IMR-90 (cell line): ENCODE measurements around the gene ADGRV1. TPM values are rescaled to one million over a fixed set of nuclear protein-coding genes. Genes with fewer than 3 reads are reported as not detected.
A peak's percentile ranks its signal among the peaks of the same experiment; 100 is the strongest.

Source experiments
- ATAC-seq: fragments of 200-7000 bp; cut with Tn5 transposase; 2 replicates; pipeline ENCODE4 v1.9.1; 2020; ENCODE audit warnings: low read depth, mild to moderate bottlenecking, moderate library complexity
- BruUV-seq: library from RNA; stranded (reverse); fragments of 400-500 nt; replicated peaks from 2 replicates; lab custom pipeline; 2021; lab: Mats Ljungman, UMichigan
- CTCF ChIA-PET: fragments of 300-600 bp; formaldehyde crosslinking; extraction: SDS; loops from one replicate; lab custom pipeline; 2021; ENCODE audit warnings: antibody characterized with exemption; lab: Yijun Ruan, JAX
- POLR2A ChIA-PET: fragments of 300-600 bp; sonication (Branson Sonifier 250); formaldehyde crosslinking; loops from one replicate; lab custom pipeline; 2022; ENCODE audit warnings: antibody characterized with exemption; ENCODE audit not compliant: unreplicated experiment; lab: Charles Lee
- DNase-seq: peaks from one replicate; pipeline ENCODE4 v3.0.0; 2013
- H2AFZ ChIP-seq: replicated peaks from 2 replicates; pipeline ENCODE3; 2013; ENCODE audit warnings: low read length, mild to moderate bottlenecking; ENCODE audit not compliant: poor library complexity
- H2AK5ac ChIP-seq: 2 replicates; pipeline ENCODE4 v1.6.1; 2013; ENCODE audit warnings: low read depth, low read length, inconsistent platforms
- H2AK9ac ChIP-seq: replicated peaks from 2 replicates; pipeline ENCODE3; 2013; ENCODE audit warnings: mild to moderate bottlenecking, low read depth, low read length, moderate library complexity; ENCODE audit not compliant: poor library complexity
- H2BK120ac ChIP-seq: 2 replicates; pipeline ENCODE4 v1.6.1; 2013; ENCODE audit warnings: low read depth, low read length, inconsistent platforms
- H2BK15ac ChIP-seq: 3 replicates; pipeline ENCODE4 v1.6.1; 2013; ENCODE audit warnings: low read depth, low read length, inconsistent platforms
- H2BK20ac ChIP-seq: 2 replicates; pipeline ENCODE4 v1.6.1; 2013; ENCODE audit warnings: low read depth, mild to moderate bottlenecking, inconsistent platforms, low read length, moderate library complexity
- H2BK5ac ChIP-seq: 2 replicates; pipeline ENCODE4 v1.6.1; 2013; ENCODE audit warnings: mild to moderate bottlenecking, low read depth, low read length, inconsistent platforms; ENCODE audit not compliant: poor library complexity, severe bottlenecking
- H3K14ac ChIP-seq: replicated peaks from 2 replicates; pipeline ENCODE4 v1.6.1; 2013; ENCODE audit warnings: low read depth, low read length, inconsistent platforms
- H3K18ac ChIP-seq: 2 replicates; pipeline ENCODE4 v1.6.1; 2013; ENCODE audit warnings: low read depth, low read length, control low read depth
- H3K23ac ChIP-seq: 2 replicates; pipeline ENCODE4 v1.6.1; 2013; ENCODE audit warnings: low read depth, low read length, inconsistent platforms
- H3K27ac ChIP-seq: 2 replicates; pipeline ENCODE4 v1.5.1; 2013; ENCODE audit warnings: mild to moderate bottlenecking, control low read depth, low read length; ENCODE audit not compliant: insufficient read depth
- H3K27me3 ChIP-seq: 2 replicates; pipeline ENCODE4 v1.6.1; 2013; ENCODE audit warnings: low read length; ENCODE audit not compliant: control insufficient read depth, insufficient read depth
- H3K36me3 ChIP-seq: 2 replicates; pipeline ENCODE4 v1.6.1; 2013; ENCODE audit warnings: low read length, mixed read lengths; ENCODE audit not compliant: control insufficient read depth, insufficient read depth
- H3K4ac ChIP-seq: 2 replicates; pipeline ENCODE4 v1.6.1; 2013; ENCODE audit warnings: low read depth, low read length, inconsistent platforms
- H3K4me1 ChIP-seq: 2 replicates; pipeline ENCODE4 v1.6.1; 2013; ENCODE audit warnings: low read length, mixed read lengths; ENCODE audit not compliant: control insufficient read depth, insufficient read depth
- H3K4me2 ChIP-seq: 2 replicates; pipeline ENCODE4 v1.6.1; 2013; ENCODE audit warnings: low read depth, mild to moderate bottlenecking, control low read depth, low read length, moderate library complexity
- H3K4me3 ChIP-seq: 2 replicates; pipeline ENCODE4 v1.5.1; 2013; ENCODE audit warnings: low read depth, mild to moderate bottlenecking, control low read depth, low read length, moderate library complexity; ENCODE audit not compliant: insufficient read depth
- H3K56ac ChIP-seq: 2 replicates; pipeline ENCODE4 v1.6.1; 2013; ENCODE audit warnings: low read length, inconsistent platforms; ENCODE audit not compliant: insufficient read depth; ENCODE audit errors: extremely low read depth
- H3K79me1 ChIP-seq, 2 experiments: 2 replicates each; pipeline ENCODE4 v1.6.1; 2013; ENCODE audit warnings: low read length in 2 of 2, inconsistent platforms in 1 of 2, low read depth in 1 of 2
- H3K9ac ChIP-seq: 2 replicates; pipeline ENCODE4 v1.6.1; 2013; ENCODE audit warnings: low read depth, low read length, control low read depth
- H3K9me1 ChIP-seq: 2 replicates; pipeline ENCODE4 v1.6.1; 2013; ENCODE audit warnings: low read length, inconsistent platforms; ENCODE audit not compliant: insufficient read depth
- H3K9me3 ChIP-seq: 2 replicates; pipeline ENCODE4 v1.6.1; 2013; ENCODE audit warnings: low read length; ENCODE audit not compliant: control insufficient read depth, insufficient read depth
- H4K20me1 ChIP-seq: 2 replicates; pipeline ENCODE4 v1.6.1; 2013; ENCODE audit warnings: low read length, inconsistent platforms; ENCODE audit not compliant: insufficient read depth
- H4K5ac ChIP-seq: 2 replicates; pipeline ENCODE4 v1.6.1; 2013; ENCODE audit warnings: mild to moderate bottlenecking, low read depth, low read length, control low read depth
- H4K8ac ChIP-seq, 2 experiments: 2 replicates each; pipeline ENCODE4 v1.6.1; 2013; ENCODE audit warnings: low read depth in 2 of 2, low read length in 2 of 2, control low read depth in 1 of 2, inconsistent platforms in 1 of 2
- H4K91ac ChIP-seq: 2 replicates; pipeline ENCODE4 v1.6.1; 2013; ENCODE audit warnings: low read depth, low read length, inconsistent platforms; ENCODE audit not compliant: insufficient read depth
- BHLHE40 ChIP-seq: fragments of 150-350 bp; IDR thresholded peaks from 2 replicates; pipeline ENCODE4 v1.6.1; 2016; ENCODE audit warnings: mild to moderate bottlenecking, low read depth, low read length
- CEBPB ChIP-seq: IDR thresholded peaks from 2 replicates; pipeline ENCODE4 v1.6.1; 2012; ENCODE audit warnings: low read depth, low read length, improper control_type of control experiment
- RFX5 ChIP-seq: IDR thresholded peaks from 2 replicates; pipeline ENCODE4 v1.8.0; 2012; ENCODE audit warnings: low read depth, mild to moderate bottlenecking, low read length, moderate library complexity
- WGBS, 2 experiments: methylation state at CpG; one replicate each; pipeline versions ENCODE4 v1.1.5 to v1.1.7; 2013; ENCODE audit warnings: missing lambda C conversion rate in 2 of 2; ENCODE audit not compliant: insufficient read length in 1 of 2; ENCODE audit errors: extremely low coverage in 2 of 2; 5-methylcytosine and 5-hydroxymethylcytosine counted together
- dilution Hi-C: fragments of 300-500 bp; cut with HindIII; formaldehyde crosslinking; loops from one replicate; pipeline ENCODE4 v1.14.3; 2018; ENCODE audit warnings: low sequenced_read_pairs; ENCODE audit not compliant: unreplicated experiment
- in situ Hi-C: fragments of 300-500 bp; cut with MboI; formaldehyde crosslinking; loops from 3 replicates; pipeline ENCODE4 v1.14.3; 2019; ENCODE audit warnings: low sequenced_read_pairs, inconsistent platforms, mixed read lengths
- intact Hi-C: fragments of 100-400 bp; cut with micrococcal nuclease; formaldehyde crosslinking; loops from 2 replicates; pipeline ENCODE4 v1.10.0; 2022
- polyA plus RNA-seq, 3 experiments: library from polyadenylated mRNA; depleted of rRNA; stranded (reverse); fragments of >200 nt; gene quantifications; 2 replicates each; pipeline ENCODE4 v1.2.3, GENCODE V29; 2012; ENCODE audit warnings: low replicate concordance in 1 of 3
- total RNA-seq: library from RNA; depleted of rRNA; stranded (reverse); fragments of >200 nt; gene quantifications from 2 replicates; pipeline ENCODE4 v1.2.3, GENCODE V29; 2012

The ADGRV1 gene
- total and polyA plus RNA-seq, 2 of the 4 experiments (the other 2 are of a cell fraction), result under 0.01 TPM; not detected in 1

DNA sequence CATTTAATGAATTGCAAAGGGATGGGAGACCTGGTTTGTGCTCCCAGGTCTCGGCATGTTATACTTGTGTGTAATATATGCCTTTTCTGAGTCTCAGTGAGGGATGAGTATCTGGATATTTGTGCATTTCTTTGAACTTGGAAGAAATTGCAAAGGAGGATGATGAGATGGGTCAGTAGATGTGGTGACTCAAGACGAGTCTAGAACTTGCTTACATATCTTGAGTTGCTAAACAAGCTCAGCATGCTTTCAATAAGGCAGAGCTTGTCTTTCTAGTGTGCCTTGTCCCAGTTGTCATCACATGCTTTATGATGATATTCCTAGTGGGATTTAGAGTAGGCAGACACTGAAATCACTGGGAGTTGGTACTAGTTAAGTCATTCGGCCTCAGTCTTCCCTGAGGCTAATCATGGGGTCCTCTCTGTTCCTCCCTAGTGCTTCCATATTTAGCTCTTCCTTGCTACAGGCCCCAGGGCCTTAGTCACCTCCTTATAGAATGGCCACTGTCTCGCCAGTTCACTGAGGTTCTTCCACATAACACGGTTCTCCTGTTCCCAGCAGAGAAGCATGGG lies 602.2 kb downstream of the ADGRV1 start:
- TF ChIP-seq BHLHE40 (no peak), CEBPB (peak; percentile 37; the same call in 1 of the 2 replicates), RFX5 (no peak)
- in situ Hi-C loops (loop anchor here (10.0 kb wide), 1 partner anchor 64 kb away; no protein-coding TSS in a partner anchor), intact Hi-C loops (no loop called here), dilution Hi-C loops (no loop called here)
- H3K27ac ChIP-seq, result no peak overlapping the region
- no peak overlapping the region for H2AK5ac ChIP-seq
- POLR2A ChIA-PET, result no interaction called here
- DNase-seq, result peak; percentile 67
- H4K8ac ChIP-seq, result peak overlapping the region in 1 of 2 experiments; percentile 5; a peak in 1 of 4 replicates
- peaks cover 8% of the 10 kb centered on the region for H3K4me1 ChIP-seq
- H2AFZ ChIP-seq, result no peak overlapping the region
- H3K14ac ChIP-seq, result no peak overlapping the region; the same call in 1 of the 2 replicates
- H3K4me2 ChIP-seq, result no peak overlapping the region
- 80% methylated on average over 3 of the region's 5 CpGs; no CpG with 5 or more reads in 1 of the 2 experiments for WGBS, 2 experiments
- H2AK9ac ChIP-seq, result peak overlapping the region; percentile 39
- no peaks in the 10 kb centered on the region for H4K20me1 ChIP-seq
- peak overlapping the region; percentile 9; the same call in 1 of the 2 replicates for H3K18ac ChIP-seq
- H4K5ac ChIP-seq, result no peak overlapping the region
- H3K56ac ChIP-seq, result no peak overlapping the region
- H3K4ac ChIP-seq, result peak overlapping the region; percentile 0; the same call in 1 of the 2 replicates
- H4K91ac ChIP-seq, result no peak overlapping the region; the same call in 1 of the 2 replicates
- ATAC-seq, result peak; percentile 24; the same call in 1 of the 2 replicates
- H3K9me1 ChIP-seq, result peaks cover 10% of the 10 kb centered on the region; the same call in 1 of the 2 replicates
- H3K9ac ChIP-seq, result no peak overlapping the region
- H3K27me3 ChIP-seq, result no peaks in the 10 kb centered on the region
- no peak overlapping the region for H3K23ac ChIP-seq
- no TSS peak for BruUV-seq
- peak overlapping the region; percentile 40 for H2BK5ac ChIP-seq
- no peak overlapping the region for H2BK120ac ChIP-seq
- no peaks in the 10 kb centered on the region for H3K9me3 ChIP-seq
- no peaks in the 10 kb centered on the region for H3K79me1 ChIP-seq
- no peak overlapping the region for H3K4me3 ChIP-seq
- CTCF ChIA-PET, result interaction anchor here (0.5 kb wide), 2 partner anchors 50 to 58 kb away, joined by 3 to 4 read pairs; no protein-coding TSS in a partner anchor
- H2BK15ac ChIP-seq, result peak overlapping the region; percentile 5; the same call in 1 of the 3 replicates
- peak overlapping the region; percentile 11; the same call in 1 of the 2 replicates for H2BK20ac ChIP-seq
- H3K36me3 ChIP-seq, result no peaks in the 10 kb centered on the region
